Left ventricle myocardium inferior (tissue), 1 donor: ENCODE results near the gene CD109. TPM values are rescaled to one million over a fixed set of nuclear protein-coding genes. Genes with fewer than 3 reads are reported as not detected.

Source experiments
- DNase-seq: peaks from one replicate; pipeline ENCODE4 v3.0.0-alpha.2; 2020
- H3K27ac ChIP-seq: fragments of 200-600 bp; replicated peaks from 2 replicates; pipeline ENCODE4 v1.8.0; 2021
- H3K27me3 ChIP-seq: fragments of 200-600 bp; 2 replicates; pipeline ENCODE4 v1.8.0; 2021; ENCODE audit warnings: low read depth
- H3K36me3 ChIP-seq: fragments of 200-600 bp; 2 replicates; pipeline ENCODE4 v1.8.0; 2021
- H3K4me1 ChIP-seq: fragments of 200-600 bp; 2 replicates; pipeline ENCODE4 v1.8.0; 2021
- H3K4me3 ChIP-seq: fragments of 200-600 bp; 2 replicates; pipeline ENCODE4 v1.8.0; 2021; ENCODE audit warnings: mild to moderate bottlenecking, moderate library complexity
- H3K9me3 ChIP-seq: fragments of 200-600 bp; replicated peaks from 2 replicates; pipeline ENCODE4 v1.8.0; 2021
- intact Hi-C: fragments of 100-400 bp; cut with micrococcal nuclease; formaldehyde crosslinking; loops from one replicate; pipeline ENCODE4 v1.11.0; 2022
- total RNA-seq: library from RNA; stranded (reverse); fragmentation: NEBNext Ultra II Directional; extraction: Animal tissue kit (Norgen Biotek cat#: 25700); gene quantifications from one replicate; pipeline ENCODE4 v1.2.1, GENCODE V29; 2021
- TF ChIP-seq, protein P1 (sequence below): fragments of 200-600 bp; IDR thresholded peaks from 2 replicates; pipeline ENCODE4 v1.8.0; 2021; ENCODE audit warnings: antibody characterized with exemption, mild to moderate bottlenecking, borderline replicate concordance
- donor health status: DM: no; HTN: yes; CAD: no; lungs with severe emphysema.

Gene CD109
- total RNA-seq, 1 donor from 2014 or later: 9.1 TPM

DNA sequence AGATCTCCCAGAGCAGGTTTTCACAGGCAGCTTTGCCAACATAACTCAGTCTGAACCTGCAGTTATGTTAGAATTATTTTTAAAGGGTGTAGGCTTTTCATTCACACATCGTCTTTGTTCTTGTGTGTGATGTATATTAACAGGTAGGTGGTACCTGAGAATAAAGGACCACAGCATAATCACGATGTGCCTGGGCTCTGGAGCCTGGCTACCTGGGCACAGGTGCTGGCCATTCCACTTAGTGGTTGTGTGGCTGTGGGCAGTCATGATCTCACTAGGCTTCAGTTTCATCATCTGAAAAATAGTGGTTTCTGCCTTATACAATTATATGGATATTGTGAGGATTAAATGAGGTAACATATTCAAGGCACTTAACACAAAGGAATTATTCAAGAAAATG lies 6.4 kb downstream of the CD109 start:
- Histone ChIP-seq H3K27me3 (no peaks in the 10 kb centered on the region), H3K27ac (no peak overlapping the region), H3K36me3 (peaks cover 16% of the 10 kb centered on the region), H3K4me3 (no peak overlapping the region), H3K9me3 (no peaks in the 10 kb centered on the region), H3K4me1 (peaks cover 41% of the 10 kb centered on the region)
- DNase-seq: no peak
- intact Hi-C loops: no loop called here
- TF ChIP-seq, protein P1, sequence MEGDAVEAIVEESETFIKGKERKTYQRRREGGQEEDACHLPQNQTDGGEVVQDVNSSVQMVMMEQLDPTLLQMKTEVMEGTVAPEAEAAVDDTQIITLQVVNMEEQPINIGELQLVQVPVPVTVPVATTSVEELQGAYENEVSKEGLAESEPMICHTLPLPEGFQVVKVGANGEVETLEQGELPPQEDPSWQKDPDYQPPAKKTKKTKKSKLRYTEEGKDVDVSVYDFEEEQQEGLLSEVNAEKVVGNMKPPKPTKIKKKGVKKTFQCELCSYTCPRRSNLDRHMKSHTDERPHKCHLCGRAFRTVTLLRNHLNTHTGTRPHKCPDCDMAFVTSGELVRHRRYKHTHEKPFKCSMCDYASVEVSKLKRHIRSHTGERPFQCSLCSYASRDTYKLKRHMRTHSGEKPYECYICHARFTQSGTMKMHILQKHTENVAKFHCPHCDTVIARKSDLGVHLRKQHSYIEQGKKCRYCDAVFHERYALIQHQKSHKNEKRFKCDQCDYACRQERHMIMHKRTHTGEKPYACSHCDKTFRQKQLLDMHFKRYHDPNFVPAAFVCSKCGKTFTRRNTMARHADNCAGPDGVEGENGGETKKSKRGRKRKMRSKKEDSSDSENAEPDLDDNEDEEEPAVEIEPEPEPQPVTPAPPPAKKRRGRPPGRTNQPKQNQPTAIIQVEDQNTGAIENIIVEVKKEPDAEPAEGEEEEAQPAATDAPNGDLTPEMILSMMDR: no peak

DNA sequence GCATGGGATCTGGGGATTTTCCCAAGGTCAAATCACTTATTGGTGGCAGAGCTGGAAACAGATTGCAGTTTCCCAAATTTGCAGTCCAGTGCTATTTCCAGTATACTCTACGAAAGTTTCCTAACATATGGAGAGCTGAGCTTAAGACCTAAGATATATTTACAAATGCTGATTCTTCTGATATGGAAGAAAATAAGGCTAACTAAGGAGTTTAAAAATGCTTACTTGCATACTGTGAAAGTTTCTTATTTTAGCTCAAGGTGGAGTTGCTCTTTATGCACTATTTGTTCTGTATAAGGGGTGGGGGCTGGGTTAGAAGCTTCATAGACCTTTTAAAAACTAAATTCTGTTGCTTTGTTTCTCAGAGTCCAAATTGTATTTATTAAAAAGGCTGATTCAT lies 7.5 kb downstream of the CD109 start:
- intact Hi-C loops: no loop called here

DNA sequence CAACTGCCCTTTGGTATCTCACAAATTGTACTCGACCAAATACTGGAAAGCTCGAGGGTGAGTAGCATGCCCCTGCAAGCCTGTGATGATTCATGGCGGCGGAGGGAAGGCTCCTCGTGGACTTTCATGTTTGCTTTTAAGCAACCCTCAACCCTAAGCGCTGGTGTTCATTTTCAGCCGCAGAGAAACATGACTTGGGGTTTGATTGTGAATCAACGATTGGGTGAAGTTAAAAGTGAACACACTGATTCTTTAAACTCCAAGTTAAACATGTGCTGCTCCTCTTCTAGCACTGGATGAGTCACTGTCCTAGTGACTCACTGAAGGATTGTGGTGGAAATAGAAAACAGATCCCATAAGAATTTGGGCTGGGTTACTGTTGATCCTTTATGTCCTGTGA lies 8.3 kb downstream of the CD109 start:
- TF ChIP-seq, protein P1: no peak
- peaks cover 6% of the 10 kb centered on the region for H3K36me3 ChIP-seq
- no peaks in the 10 kb centered on the region for H3K27me3 ChIP-seq
- peaks cover 32% of the 10 kb centered on the region for H3K4me1 ChIP-seq
- no peaks in the 10 kb centered on the region for H3K9me3 ChIP-seq
- no peak overlapping the region for H3K4me3 ChIP-seq
- DNase-seq: no peak
- H3K27ac ChIP-seq: peak overlapping the region; percentile 80
- intact Hi-C loops: no loop called here

More for the DNA sequence above, 7.5 kb downstream of the CD109 start:
- Histone ChIP-seq H3K9me3 (no peaks in the 10 kb centered on the region), H3K27ac (no peak overlapping the region), H3K4me3 (no peak overlapping the region), H3K4me1 (peaks cover 39% of the 10 kb centered on the region), H3K36me3 (peaks cover 14% of the 10 kb centered on the region), H3K27me3 (no peaks in the 10 kb centered on the region)
- TF ChIP-seq, protein P1: no peak
- no peak for DNase-seq

DNA sequence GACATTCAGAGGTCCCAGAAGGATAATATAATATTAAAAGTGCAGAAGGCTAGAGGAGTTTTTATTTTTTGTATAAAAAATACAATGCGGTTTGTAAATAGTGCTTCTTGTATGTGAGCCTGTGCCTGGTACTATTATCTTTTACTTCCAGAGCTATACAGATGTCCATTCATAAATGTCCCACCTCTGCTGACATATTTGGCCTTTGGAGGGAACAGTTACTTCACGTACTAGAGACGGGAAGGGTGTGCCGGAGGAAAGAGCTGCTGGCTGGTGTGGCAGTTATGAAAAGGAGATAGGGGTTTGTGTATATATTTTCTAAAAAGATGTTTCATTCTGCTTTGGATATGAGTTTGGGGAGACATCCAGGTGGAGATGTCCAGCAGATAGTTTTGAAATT lies 8.8 kb downstream of the CD109 start:
- Histone ChIP-seq H3K27ac (peak overlapping the region; percentile 80), H3K36me3 (peaks cover 4% of the 10 kb centered on the region), H3K9me3 (no peaks in the 10 kb centered on the region), H3K4me1 (peaks cover 26% of the 10 kb centered on the region), H3K27me3 (no peaks in the 10 kb centered on the region), H3K4me3 (no peak overlapping the region)
- DNase-seq: no peak
- intact Hi-C loops: no loop called here
- TF ChIP-seq, protein P1: no peak

DNA sequence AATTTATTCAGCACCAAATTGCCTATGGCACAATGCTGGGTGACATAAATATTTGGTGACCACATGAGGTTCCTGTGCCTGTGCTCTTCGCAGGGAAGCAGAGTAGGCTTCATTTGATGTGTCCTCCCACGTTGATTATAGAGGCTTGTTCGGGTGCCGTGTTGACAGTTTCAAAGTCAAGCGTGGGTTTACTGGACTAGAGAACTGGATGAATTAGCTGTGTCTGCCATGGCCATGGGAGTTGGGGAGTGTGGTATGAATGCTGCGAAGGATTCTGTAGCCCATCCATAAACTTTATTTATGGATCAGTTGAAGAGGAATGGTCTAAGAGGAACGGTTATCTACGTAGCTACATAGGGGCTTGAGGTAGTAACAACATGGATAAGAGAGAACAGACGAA lies 11.0 kb downstream of the CD109 start:
- no peaks in the 10 kb centered on the region for H3K27me3 ChIP-seq
- intact Hi-C loops: no loop called here
- DNase-seq: no peak
- TF ChIP-seq, protein P1: no peak
- H3K36me3 ChIP-seq: no peaks in the 10 kb centered on the region
- H3K4me3 ChIP-seq: no peak overlapping the region
- peaks cover 24% of the 10 kb centered on the region for H3K4me1 ChIP-seq
- H3K27ac ChIP-seq: peak overlapping the region; percentile 80
- H3K9me3 ChIP-seq: no peaks in the 10 kb centered on the region

DNA sequence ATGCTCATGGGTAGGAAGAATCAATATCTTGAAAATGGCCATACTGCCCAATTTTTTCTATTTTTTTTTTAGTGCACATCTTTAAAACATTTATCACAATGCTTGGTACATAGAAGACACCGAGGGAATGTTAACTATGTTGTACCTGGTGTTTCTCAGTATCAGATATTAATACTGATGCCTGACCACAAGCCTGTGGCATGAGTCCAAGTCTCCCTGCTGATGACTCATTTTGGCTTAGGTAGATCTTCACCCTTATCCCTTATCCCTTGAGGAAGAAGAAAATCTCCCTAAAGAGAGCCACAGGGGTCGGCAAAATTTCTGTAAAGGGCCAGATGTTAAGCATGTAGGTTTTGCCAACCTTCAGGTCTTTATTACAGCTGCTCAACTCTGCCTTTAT lies 14.5 kb downstream of the CD109 start:
- Histone ChIP-seq H3K27me3 (no peaks in the 10 kb centered on the region), H3K27ac (no peak overlapping the region), H3K9me3 (no peaks in the 10 kb centered on the region), H3K36me3 (no peaks in the 10 kb centered on the region), H3K4me1 (peaks cover 20% of the 10 kb centered on the region), H3K4me3 (no peak overlapping the region)
- no peak for DNase-seq
- intact Hi-C loops: no loop called here
- TF ChIP-seq, protein P1: no peak
